Testis (tissue), 3 donors: ENCODE results near the gene LTBP4. TPM values are rescaled to one million over a fixed set of nuclear protein-coding genes. Genes with fewer than 3 reads are reported as not detected.
"Not testable (repeated sequence)": the region's sequence is repeated elsewhere in the genome, so short reads cannot be mapped to it uniquely, and the experiment has no call there.

Experiments
- DNase-seq: peaks from one replicate; pipeline ENCODE4 v3.0.0-alpha.2; 2019
- H3K27ac ChIP-seq, 2 donors: fragments of 200-600 bp; sonication (generic); one replicate each; pipeline ENCODE4 v1.5.1; 2019
- H3K27me3 ChIP-seq: fragments of 200-600 bp; sonication (generic); one replicate; pipeline ENCODE4 v1.5.1; 2019
- H3K36me3 ChIP-seq: fragments of 200-600 bp; sonication (generic); one replicate; pipeline ENCODE4 v1.5.1; 2017; ENCODE audit warnings: low read depth; ENCODE audit errors: missing control alignments
- H3K4me1 ChIP-seq: fragments of 200-600 bp; sonication (generic); one replicate; pipeline ENCODE4 v1.5.1; 2019
- H3K4me3 ChIP-seq, 2 donors: fragments of 200-600 bp; sonication (generic); one replicate each; pipeline ENCODE4 v1.5.1; 2017 to 2019
- H3K9me3 ChIP-seq: fragments of 200-600 bp; sonication (generic); one replicate; pipeline ENCODE4 v1.5.1; 2017
- POLR2A ChIP-seq: fragments of 450-650 bp; IDR thresholded peaks from one replicate; pipeline ENCODE4 v1.6.1; 2017; ENCODE audit warnings: antibody characterized with exemption, mild to moderate bottlenecking, moderate library complexity
- WGBS, 2 donors: methylation state at CpG; one replicate each; pipeline ENCODE4 v1.1.5; 2018; 5-methylcytosine and 5-hydroxymethylcytosine counted together
- intact Hi-C: fragments of 100-400 bp; cut with DNase I; formaldehyde crosslinking; loops from one replicate; pipeline ENCODE4 v1.15.1; 2023; ENCODE audit warnings: low total_unique reads
- polyA plus RNA-seq: library from polyadenylated mRNA; stranded (reverse); fragments of 350-450 nt; fragmentation: Illumina TruSeq; extraction: RNeasy Lipid Tissue Mini Kit (QIAGEN cat#74804); gene quantifications from one replicate; pipeline ENCODE4 v1.2.3, GENCODE V29; 2014; ENCODE audit warnings: low read depth, low replicate concordance; ENCODE audit not compliant: insufficient read depth
- total RNA-seq, 2 donors: library from RNA; depleted of rRNA; stranded (reverse); fragments of >200 nt; gene quantifications; one replicate each; pipeline ENCODE4 v1.2.3, GENCODE V29; 2016
- TF ChIP-seq, protein P1 (sequence below), 3 experiments: fragments of 450-650 bp in 2 of 3; fragments of 200-600 bp in 1 of 3; sonication (generic) in 1 of 3; IDR thresholded peaks; one replicate each; pipeline ENCODE4 v1.5.1; 2016 to 2019; ENCODE audit warnings: antibody characterized with exemption in 3 of 3, mild to moderate bottlenecking in 2 of 3, moderate library complexity in 1 of 3

The LTBP4 gene
- total and polyA plus RNA-seq, 3 donors from 2014 or later, result 270 to 417 (median 309) TPM

- Histone ChIP-seq H3K27me3 (no peaks in the 10 kb centered on the region), H3K27ac (no peak overlapping the region), H3K4me1 (no peaks in the 10 kb centered on the region), H3K4me3 (no peak overlapping the region), H3K9me3 (no peaks in the 10 kb centered on the region), H3K36me3 (no peaks in the 10 kb centered on the region)
- intact Hi-C loops, result no loop called here
- WGBS, 2 donors, result 66 to 88% methylated on average over 2 of the region's 2 CpGs
- TF ChIP-seq POLR2A, result no peak
- TF ChIP-seq, protein P1, sequence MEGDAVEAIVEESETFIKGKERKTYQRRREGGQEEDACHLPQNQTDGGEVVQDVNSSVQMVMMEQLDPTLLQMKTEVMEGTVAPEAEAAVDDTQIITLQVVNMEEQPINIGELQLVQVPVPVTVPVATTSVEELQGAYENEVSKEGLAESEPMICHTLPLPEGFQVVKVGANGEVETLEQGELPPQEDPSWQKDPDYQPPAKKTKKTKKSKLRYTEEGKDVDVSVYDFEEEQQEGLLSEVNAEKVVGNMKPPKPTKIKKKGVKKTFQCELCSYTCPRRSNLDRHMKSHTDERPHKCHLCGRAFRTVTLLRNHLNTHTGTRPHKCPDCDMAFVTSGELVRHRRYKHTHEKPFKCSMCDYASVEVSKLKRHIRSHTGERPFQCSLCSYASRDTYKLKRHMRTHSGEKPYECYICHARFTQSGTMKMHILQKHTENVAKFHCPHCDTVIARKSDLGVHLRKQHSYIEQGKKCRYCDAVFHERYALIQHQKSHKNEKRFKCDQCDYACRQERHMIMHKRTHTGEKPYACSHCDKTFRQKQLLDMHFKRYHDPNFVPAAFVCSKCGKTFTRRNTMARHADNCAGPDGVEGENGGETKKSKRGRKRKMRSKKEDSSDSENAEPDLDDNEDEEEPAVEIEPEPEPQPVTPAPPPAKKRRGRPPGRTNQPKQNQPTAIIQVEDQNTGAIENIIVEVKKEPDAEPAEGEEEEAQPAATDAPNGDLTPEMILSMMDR (IDR thresholded peaks at IDR 0.05), result no peak
- DNase-seq, result no peak
Measured at GRCh38 chr19:40621283-40621682, 20.1 kb downstream of the LTBP4 start.

DNA sequence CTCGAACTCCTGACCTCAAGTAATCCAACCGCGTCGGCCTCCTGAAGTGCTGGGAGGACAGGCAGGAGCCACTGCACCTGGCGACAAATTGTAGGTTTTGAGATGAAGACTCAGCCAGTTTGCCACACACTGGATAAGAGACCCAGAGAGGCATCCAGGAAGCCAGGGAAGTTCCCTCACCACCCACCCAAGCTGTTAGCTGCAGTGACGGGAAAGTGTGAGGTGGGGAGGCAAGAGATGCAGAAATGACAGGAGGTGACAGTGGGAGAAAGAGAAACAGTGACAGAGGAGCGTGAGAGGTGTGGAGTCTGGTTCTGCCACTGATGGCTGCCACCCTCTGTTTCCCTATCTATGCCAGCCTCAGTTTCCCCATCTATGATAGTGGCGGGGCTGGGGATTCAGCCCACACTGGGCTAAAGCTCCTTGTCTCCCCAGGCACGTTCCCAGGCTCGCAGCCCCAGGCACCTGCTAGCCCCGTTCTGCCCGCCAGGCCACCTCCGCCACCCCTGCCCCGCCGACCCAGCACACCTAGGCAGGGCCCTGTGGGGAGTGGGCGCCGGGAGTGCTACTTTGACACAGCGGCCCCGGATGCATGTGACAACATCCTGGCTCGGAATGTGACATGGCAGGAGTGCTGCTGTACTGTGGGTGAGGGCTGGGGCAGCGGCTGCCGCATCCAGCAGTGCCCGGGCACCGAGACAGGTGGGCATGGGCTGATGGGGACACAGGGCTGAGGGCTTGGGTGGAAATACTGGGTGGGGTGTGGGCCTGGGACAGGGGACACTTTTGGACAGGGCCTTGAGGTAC, 21.0 kb downstream of the LTBP4 start:
- no peaks in the 10 kb centered on the region for H3K27me3 ChIP-seq
- no peaks in the 10 kb centered on the region for H3K4me1 ChIP-seq
- H3K36me3 ChIP-seq, result no peaks in the 10 kb centered on the region
- 94 to 95% methylated on average over 16 to 24 of the region's 24 CpGs for WGBS, 2 donors
- H3K27ac ChIP-seq, result no peak overlapping the region
- no peak overlapping the region for H3K4me3 ChIP-seq
- intact Hi-C loops, result no loop called here
- no peaks in the 10 kb centered on the region for H3K9me3 ChIP-seq
- no peak for DNase-seq
- no peak for TF ChIP-seq POLR2A
- TF ChIP-seq, protein P1 (IDR thresholded peaks at IDR 0.05), result no peak

GRCh38 chr19:40622773-40623075, 21.6 kb downstream of the LTBP4 start:
- intact Hi-C loops, result no loop called here
- no peak for DNase-seq
- Histone ChIP-seq H3K27ac (no peak overlapping the region), H3K9me3 (no peaks in the 10 kb centered on the region), H3K4me3 (no peak overlapping the region), H3K36me3 (no peaks in the 10 kb centered on the region), H3K27me3 (no peaks in the 10 kb centered on the region), H3K4me1 (no peaks in the 10 kb centered on the region)
- TF ChIP-seq, protein P1 (IDR thresholded peaks at IDR 0.05), result no peak
- TF ChIP-seq POLR2A, result no peak
- 88 to 89% methylated on average over 7 of the region's 7 CpGs for WGBS, 2 donors

DNA sequence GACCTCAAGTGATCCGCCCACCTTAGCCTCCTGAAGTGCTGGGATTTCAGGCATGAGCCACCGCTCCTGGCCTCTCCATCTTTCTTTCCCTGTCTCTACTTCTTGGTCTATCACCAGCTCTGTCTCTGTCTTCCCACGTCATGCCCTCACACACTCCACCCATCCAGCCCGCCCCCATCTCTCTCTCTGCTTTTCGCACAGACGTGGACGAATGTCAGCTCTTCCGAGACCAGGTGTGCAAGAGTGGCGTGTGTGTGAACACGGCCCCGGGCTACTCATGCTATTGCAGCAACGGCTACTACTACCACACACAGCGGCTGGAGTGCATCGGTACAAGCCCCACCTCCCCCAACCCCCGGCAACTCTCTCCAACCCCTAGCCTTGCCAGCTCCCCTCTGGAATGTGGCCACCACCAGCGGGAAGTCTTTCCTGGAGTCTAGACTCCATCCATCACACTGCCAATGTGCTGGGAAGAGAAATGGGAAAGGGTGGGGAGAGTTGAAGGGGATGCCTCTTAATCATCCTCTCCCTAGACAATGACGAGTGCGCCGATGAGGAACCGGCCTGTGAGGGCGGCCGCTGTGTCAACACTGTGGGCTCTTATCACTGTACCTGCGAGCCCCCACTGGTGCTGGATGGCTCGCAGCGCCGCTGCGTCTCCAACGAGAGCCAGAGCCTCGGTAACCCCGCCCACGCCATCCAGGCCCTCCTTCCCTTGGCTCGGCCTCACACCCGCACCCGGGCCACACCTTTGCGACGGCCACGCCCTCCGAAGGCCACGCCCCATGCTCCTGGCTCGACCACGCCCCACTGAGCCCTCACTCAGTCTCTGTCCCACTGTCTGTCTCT, 22.5 kb downstream of the LTBP4 start:
- peak; percentile 72 for DNase-seq
- H3K36me3 ChIP-seq, result no peaks in the 10 kb centered on the region

GRCh38 chr19:40624369-40625153, 23.4 kb downstream of the LTBP4 start:
- intact Hi-C loops, H3K27me3 ChIP-seq, DNase-seq, H3K4me1 ChIP-seq, H3K9me3 ChIP-seq, H3K36me3 ChIP-seq, H3K27ac ChIP-seq, H3K4me3 ChIP-seq: not testable (repeated sequence)
- 67 to 80% methylated on average over 14 of the region's 14 CpGs for WGBS, 2 donors

More for the DNA sequence above, 22.5 kb downstream of the LTBP4 start:
- Histone ChIP-seq H3K9me3 (no peaks in the 10 kb centered on the region), H3K4me1 (no peaks in the 10 kb centered on the region), H3K4me3 (no peak overlapping the region), H3K27me3 (no peaks in the 10 kb centered on the region), H3K27ac (no peak overlapping the region)
- WGBS, 2 donors, result 47 to 52% methylated on average over 35 to 41 of the region's 41 CpGs
- intact Hi-C loops, result no loop called here
- TF ChIP-seq POLR2A, result no peak
- TF ChIP-seq, protein P1 (IDR thresholded peaks at IDR 0.05), result no peak
